Hematopoietic multipotent progenitor cell treated with erythropoietin and hydrocortisone succinate and interleukin-3 and kit ligand, for 17 days (in vitro differentiated cells): ENCODE measurements around the gene SPA17.

Experiments used
- DNase-seq: peaks from one replicate; pipeline ENCODE4 v3.0.0-alpha.2; 2015; ENCODE audit warnings: low spot score

Gene SPA17

DNA sequence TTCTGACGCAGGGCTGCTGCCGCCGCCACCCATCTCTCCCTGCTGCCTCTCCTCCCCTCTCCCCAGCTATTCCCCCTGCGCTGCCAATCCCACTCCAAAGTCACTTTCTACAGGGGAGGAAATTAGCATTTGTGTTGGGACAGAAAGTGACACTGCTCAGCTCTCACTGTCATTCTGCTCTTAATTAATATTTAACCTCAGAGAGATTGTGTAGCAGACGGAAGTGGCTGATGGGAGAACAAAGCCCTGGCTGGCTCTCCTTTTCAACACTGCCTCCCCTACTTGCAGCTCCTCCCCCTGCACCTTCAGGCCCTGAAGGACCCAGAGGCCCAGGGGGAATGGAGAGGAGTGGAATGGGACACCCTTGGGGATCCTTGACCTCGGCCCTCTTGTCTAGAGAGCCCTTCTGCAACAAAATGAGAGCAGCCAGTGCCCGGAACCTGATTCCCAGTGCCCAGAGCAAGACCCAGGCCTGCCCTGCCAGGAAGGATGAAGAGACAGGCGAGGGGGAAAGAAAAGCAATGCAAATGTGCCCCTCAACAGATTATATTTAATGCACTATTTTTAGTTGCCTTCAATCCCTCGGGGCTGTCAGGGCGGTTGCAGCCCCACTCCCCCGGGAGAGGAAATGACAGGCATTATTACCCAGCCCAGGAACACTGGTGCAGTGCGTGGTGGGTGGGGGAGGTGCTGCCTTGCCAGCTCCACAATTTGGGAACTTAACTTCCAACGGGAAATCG lies 51.4 kb downstream of the SPA17 start:
- DNase-seq = no peak

- DNase-seq = no peak
Measured at GRCh38 chr11:124725719-124726105, 52.0 kb downstream of the SPA17 start.

DNA sequence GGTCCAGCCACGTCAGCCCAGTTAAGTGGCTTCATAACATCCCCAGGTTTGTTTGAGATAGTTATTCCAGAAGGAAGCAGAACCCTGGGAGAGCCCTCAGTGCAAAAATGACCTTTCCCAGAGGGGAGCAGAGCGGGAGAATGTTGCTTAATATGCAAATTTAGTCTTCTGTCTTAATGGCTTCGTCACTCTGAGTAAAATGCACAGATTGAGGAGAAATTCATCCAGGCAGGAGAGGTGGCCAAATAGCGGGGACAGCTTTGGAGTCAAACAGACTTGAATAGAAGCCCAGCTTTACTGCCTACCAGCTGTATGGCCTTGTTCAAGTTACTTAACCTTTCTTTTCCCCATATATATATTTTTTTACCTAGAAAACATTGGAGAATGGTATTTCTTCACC lies 53.8 kb downstream of the SPA17 start:
- no peak for DNase-seq

GRCh38 chr11:124728134-124728533 lies 54.4 kb downstream of the SPA17 start:
- no peak for DNase-seq

DNA sequence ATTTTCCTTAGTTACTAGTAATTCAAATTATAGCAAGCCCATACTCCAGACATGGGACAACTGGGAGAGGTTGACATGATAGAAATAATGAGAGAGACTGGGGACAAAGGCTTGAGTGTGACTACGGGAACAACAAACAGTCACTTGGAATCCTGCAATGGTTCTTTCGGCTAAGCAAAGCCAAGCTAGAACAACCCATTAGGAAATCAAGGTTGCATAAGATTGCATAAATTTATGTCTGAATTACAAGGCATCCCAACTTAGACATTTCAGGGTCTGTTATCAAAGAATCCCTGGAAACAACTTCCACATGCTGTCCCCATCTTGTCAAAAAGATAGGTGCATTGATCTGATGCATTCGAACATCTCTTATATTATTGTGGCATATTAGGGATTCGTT lies 55.9 kb downstream of the SPA17 start:
- no peak for DNase-seq

GRCh38 chr11:124732230-124732629 lies 58.5 kb downstream of the SPA17 start:
- no peak for DNase-seq

- DNase-seq = no peak
Measured at GRCh38 chr11:124736736-124737135, 63.0 kb downstream of the SPA17 start.

DNA sequence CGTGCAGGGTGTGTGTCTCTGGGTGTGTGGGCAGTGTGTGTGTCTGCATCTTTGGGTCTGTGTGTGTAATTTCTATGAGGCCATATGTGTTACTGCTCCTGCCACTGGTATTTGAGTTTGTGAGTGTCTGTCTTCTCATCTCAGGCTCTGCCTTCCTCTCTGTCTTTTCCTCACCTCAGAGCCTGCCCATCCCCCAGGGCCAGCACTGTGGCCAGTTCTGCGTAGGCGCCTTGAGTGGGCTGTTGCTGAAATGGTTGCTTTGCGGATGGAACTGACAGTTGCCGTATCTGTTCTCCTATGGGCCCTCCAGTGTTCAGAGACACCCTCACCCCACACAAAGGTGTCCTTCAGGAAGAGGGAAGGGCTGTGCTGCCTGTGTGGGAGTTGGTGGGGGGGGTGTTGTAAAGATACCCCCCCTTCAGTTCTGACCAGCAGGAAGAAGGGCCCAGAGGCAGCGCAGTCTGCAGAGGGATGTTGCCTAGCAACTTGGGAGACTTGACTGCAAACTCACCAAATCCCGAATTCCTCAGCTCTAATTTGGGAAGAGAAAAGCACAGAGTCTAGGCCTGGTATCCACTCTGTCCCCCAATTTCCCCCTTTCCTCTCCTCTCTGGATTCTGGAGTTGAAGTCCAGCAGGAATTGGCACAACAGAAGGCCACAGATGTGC lies 64.1 kb downstream of the SPA17 start:
- DNase-seq = no peak

GRCh38 chr11:124738713-124739478 lies 65.2 kb downstream of the SPA17 start:
- no peak for DNase-seq

DNA sequence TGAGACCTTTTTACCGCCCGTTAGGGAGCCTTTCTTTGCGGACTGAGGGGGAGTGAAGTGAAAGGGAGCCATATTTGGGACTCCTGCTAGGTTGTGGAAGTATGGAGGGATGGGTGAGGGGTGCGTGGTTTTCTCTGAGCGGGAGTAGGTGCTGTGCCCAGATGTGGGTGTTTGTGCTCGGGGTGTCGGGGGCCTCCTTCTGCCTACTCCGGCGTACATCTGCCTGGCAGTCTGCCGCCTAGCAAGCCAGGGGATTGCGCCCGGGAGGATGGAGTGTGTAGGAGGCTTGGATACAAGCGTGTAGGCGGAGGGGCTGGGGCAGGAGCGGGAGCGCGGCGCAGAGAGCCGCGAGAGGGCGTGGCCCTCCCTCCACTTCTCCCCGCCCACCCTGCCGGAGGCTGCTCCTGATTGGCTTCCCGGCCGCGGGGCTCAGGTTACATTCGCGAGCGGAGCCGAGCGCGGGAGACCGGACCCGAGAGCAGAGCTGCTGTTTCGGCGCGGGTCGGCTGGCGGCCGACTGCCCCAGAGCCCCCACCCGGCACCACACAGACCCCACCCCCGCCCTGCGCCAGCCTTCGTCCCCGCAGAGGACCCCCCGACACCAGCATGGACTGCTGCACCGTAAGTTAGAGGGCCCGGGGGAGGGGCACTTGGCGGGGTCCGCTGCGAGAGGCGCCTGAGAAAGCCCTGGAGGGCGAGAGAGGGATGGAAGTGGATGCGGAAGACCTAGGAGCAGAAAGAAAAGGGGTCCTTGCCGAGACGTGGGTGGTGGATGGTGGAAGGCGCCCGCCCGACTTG lies 66.0 kb downstream of the SPA17 start, which contains the start of gene NRGN:
Gene NRGN (plus strand): TSS at position 464 of the 798 bp plus-strand sequence. CDS start 143 bp downstream, at position 607.
- DNase-seq = peak; percentile 43

- no peak for DNase-seq
Measured at GRCh38 chr11:124740277-124740882, 66.7 kb downstream of the SPA17 start.

- no peak for DNase-seq
Measured at GRCh38 chr11:124742555-124742954, 68.9 kb downstream of the SPA17 start.

- DNase-seq = no peak
Measured at GRCh38 chr11:124743050-124743449, 69.3 kb downstream of the SPA17 start.

DNA sequence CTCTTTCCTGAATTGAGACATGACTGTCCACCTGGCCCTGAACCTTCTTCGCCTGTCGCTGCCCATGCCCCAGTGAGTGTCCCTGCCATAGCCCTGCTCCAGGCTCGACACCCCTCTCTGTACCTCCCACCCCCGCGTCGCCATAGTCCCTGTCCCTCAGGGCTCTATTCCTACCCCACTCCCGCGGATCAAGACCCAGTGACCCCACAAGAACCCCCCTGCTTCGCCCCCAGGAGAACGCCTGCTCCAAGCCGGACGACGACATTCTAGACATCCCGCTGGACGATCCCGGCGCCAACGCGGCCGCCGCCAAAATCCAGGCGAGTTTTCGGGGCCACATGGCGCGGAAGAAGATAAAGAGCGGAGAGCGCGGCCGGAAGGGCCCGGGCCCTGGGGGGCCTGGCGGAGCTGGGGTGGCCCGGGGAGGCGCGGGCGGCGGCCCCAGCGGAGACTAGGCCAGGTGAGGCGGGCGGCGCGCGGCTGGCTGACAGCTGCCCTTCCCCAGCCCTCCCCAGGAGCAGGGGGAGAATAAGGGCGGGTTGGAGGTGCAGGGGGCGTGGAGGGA lies 71.6 kb downstream of the SPA17 start:
- DNase-seq = no peak

DNA sequence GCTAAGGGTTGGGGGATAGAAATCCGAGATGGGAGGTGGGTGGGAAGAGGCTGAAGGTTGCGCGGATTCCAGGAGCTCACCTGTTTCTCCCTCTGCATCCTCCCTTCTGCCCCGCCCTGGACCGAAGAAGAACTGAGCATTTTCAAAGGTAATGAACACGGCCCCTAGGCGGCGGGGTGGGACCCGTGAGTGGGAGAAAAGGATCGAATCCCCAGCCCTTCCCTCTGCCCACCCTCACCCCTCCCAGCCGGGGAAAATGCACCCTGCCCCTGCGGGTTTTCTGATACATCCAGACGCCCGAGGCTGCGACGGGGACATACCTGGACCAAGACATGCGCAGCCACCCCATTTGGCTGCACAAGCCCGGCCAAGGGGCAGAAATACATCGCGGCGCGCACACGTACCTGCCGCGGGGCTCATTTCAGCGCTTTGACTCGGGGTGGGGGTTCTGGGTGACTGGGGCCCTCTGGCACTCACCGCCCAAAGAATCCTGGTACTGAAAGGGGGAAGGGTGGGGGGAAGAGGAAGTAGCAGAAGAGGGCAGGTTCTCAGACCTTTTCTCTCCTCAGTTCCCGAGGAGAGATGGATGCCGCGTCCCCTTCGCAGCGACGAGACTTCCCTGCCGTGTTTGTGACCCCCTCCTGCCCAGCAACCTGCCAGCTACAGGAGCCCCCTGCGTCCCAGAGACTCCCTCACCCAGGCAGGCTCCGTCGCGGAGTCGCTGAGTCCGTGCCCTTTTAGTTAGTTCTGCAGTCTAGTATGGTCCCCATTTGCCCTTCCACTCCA lies 72.3 kb downstream of the SPA17 start:
- no peak for DNase-seq

GRCh38 chr11:124746621-124747243 lies 73.0 kb downstream of the SPA17 start:
- DNase-seq = peak; percentile 75
